ENCODE data around the gene NOL9.

- no peak for TF ChIP-seq CTCF (IDR thresholded peaks at IDR 0.05)
- no peak for TF ChIP-seq POLR2AphosphoS5 (IDR thresholded peaks at IDR 0.05)
- TF ChIP-seq POLR2A (IDR thresholded peaks at IDR 0.05; ENCODE audit: low read depth) = no peak
- TF ChIP-seq EP300 (IDR thresholded peaks at IDR 0.05) = no peak
Observed at GRCh38 chr1:6592865-6593593, 38.7 kb upstream of the NOL9 start.
